Loucy (cell line): ENCODE results near the gene TNFSF15.
"Not testable (repeated sequence)": the region's sequence is repeated elsewhere in the genome, so short reads cannot be mapped to it uniquely, and the experiment has no call there.

Experiments used
- H2AFZ ChIP-seq: fragments of 200-600 bp; sonication (generic); 2 replicates; pipeline ENCODE4 v1.6.0; 2016; ENCODE audit warnings: antibody characterized with exemption, mild to moderate bottlenecking, low read length, moderate library complexity
- H3F3A ChIP-seq: fragments of 200-600 bp; 2 replicates; pipeline ENCODE4 v1.6.0; 2016; ENCODE audit warnings: antibody characterized with exemption, low read depth, mild to moderate bottlenecking
- H3K27me3 ChIP-seq: fragments of 200-600 bp; sonication (generic); 2 replicates; pipeline ENCODE4 v1.6.1; 2014; ENCODE audit warnings: low read length, mild to moderate bottlenecking; ENCODE audit not compliant: insufficient read depth, poor library complexity, severe bottlenecking
- H3K36me3 ChIP-seq: fragments of 200-600 bp; sonication (generic); 2 replicates; pipeline ENCODE4 v1.6.1; 2016; ENCODE audit warnings: low read length; ENCODE audit not compliant: insufficient read depth
- H3K4me1 ChIP-seq: fragments of 200-600 bp; sonication (generic); 2 replicates; pipeline ENCODE4 v1.5.1; 2014; ENCODE audit warnings: low read length, mild to moderate bottlenecking; ENCODE audit not compliant: insufficient read depth, poor library complexity, severe bottlenecking
- H3K4me2 ChIP-seq: fragments of 200-600 bp; sonication (generic); 2 replicates; pipeline ENCODE4 v1.6.0; 2014; ENCODE audit warnings: antibody characterized with exemption, low read length, low read depth, mild to moderate bottlenecking; ENCODE audit not compliant: poor library complexity, severe bottlenecking
- H3K4me3 ChIP-seq: fragments of 200-600 bp; sonication (generic); 2 replicates; pipeline ENCODE4 v1.5.1; 2014; ENCODE audit warnings: low read length, mild to moderate bottlenecking, mixed read lengths; ENCODE audit not compliant: poor library complexity, severe bottlenecking
- H3K79me2 ChIP-seq: fragments of 200-600 bp; sonication (generic); 2 replicates; pipeline ENCODE4 v1.6.1; 2014; ENCODE audit warnings: low read length; ENCODE audit not compliant: insufficient read depth
- H3K9ac ChIP-seq: fragments of 200-600 bp; sonication (generic); 2 replicates; pipeline ENCODE4 v1.6.0; 2014; ENCODE audit warnings: mild to moderate bottlenecking, low read depth, low read length, moderate library complexity; ENCODE audit not compliant: poor library complexity, severe bottlenecking
- H3K9me2 ChIP-seq: fragments of 200-600 bp; sonication (generic); replicated peaks from 2 replicates; pipeline ENCODE4 v1.6.1; 2016; ENCODE audit warnings: low read depth, low read length, mixed read lengths
- H3K9me3 ChIP-seq: fragments of 200-600 bp; sonication (generic); 2 replicates; pipeline ENCODE4 v1.6.1; 2014; ENCODE audit warnings: mild to moderate bottlenecking, antibody characterized with exemption, low read length, low read depth; ENCODE audit not compliant: insufficient read depth
- H4K20me1 ChIP-seq: fragments of 200-600 bp; sonication (generic); 2 replicates; pipeline ENCODE4 v1.6.0; 2014; ENCODE audit warnings: antibody characterized with exemption, low read length, mild to moderate bottlenecking; ENCODE audit not compliant: insufficient read depth, poor library complexity, severe bottlenecking
- CTCF ChIP-seq: fragments of 200-600 bp; sonication (generic); conservative IDR thresholded peaks from 2 replicates; pipeline ENCODE4 v1.5.1; 2014; ENCODE audit warnings: mild to moderate bottlenecking, antibody characterized with exemption, low read length
- EZH2phosphoT487 ChIP-seq: fragments of 200-600 bp; IDR thresholded peaks from 2 replicates; pipeline ENCODE4 v1.6.1; 2018; ENCODE audit warnings: antibody characterized with exemption, mild to moderate bottlenecking, moderate library complexity, borderline replicate concordance

Gene TNFSF15

GRCh38 chr9:114742947-114743346 is 62.9 kb downstream of the TNFSF15 start:
- no peak for TF ChIP-seq CTCF
- no peak for TF ChIP-seq EZH2phosphoT487
- Histone ChIP-seq H3K36me3 (no peaks in the 10 kb centered on the region), H3F3A (no peaks in the 10 kb centered on the region), H3K4me1 (no peaks in the 10 kb centered on the region), H3K9me3 (no peaks in the 10 kb centered on the region), H3K4me2 (no peak overlapping the region), H3K4me3 (no peak overlapping the region), H4K20me1 (no peaks in the 10 kb centered on the region), H3K27me3 (no peaks in the 10 kb centered on the region), H2AFZ (no peak overlapping the region), H3K9me2 (no peaks in the 10 kb centered on the region), H3K9ac (no peak overlapping the region), H3K79me2 (no peaks in the 10 kb centered on the region)

GRCh38 chr9:114741521-114741920 is 64.3 kb downstream of the TNFSF15 start:
- not testable (repeated sequence) for H3K9ac ChIP-seq, H3K9me3 ChIP-seq, H2AFZ ChIP-seq, H3F3A ChIP-seq, H3K9me2 ChIP-seq, H3K4me3 ChIP-seq, H3K36me3 ChIP-seq, H3K79me2 ChIP-seq, H3K4me2 ChIP-seq, H3K27me3 ChIP-seq, H3K4me1 ChIP-seq, H4K20me1 ChIP-seq
- peak; percentile 27 for TF ChIP-seq CTCF

- Histone ChIP-seq H2AFZ (peak overlapping the region; percentile 67; the same call in 1 of the 2 replicates), H3K36me3 (no peaks in the 10 kb centered on the region), H4K20me1 (no peaks in the 10 kb centered on the region), H3K9me3 (no peaks in the 10 kb centered on the region), H3K9ac (no peak overlapping the region), H3F3A (no peaks in the 10 kb centered on the region), H3K4me3 (no peak overlapping the region), H3K79me2 (no peaks in the 10 kb centered on the region), H3K27me3 (no peaks in the 10 kb centered on the region), H3K4me2 (no peak overlapping the region), H3K4me1 (no peaks in the 10 kb centered on the region), H3K9me2 (no peaks in the 10 kb centered on the region)
- TF ChIP-seq CTCF (peak; percentile 97), EZH2phosphoT487 (no peak)
Observed at GRCh38 chr9:114738581-114739316, 67.1 kb downstream of the TNFSF15 start.
